IMR-90 (cell line): ENCODE data around the gene DRD3. TPM values are rescaled to one million over a fixed set of nuclear protein-coding genes. Genes with fewer than 3 reads are reported as not detected.

Experiments
- ATAC-seq: fragments of 200-7000 bp; cut with Tn5 transposase; 2 replicates; pipeline ENCODE4 v1.9.1; 2020; ENCODE audit warnings: low read depth, mild to moderate bottlenecking, moderate library complexity
- BruUV-seq: library from RNA; stranded (reverse); fragments of 400-500 nt; replicated peaks from 2 replicates; lab custom pipeline; 2021; lab: Mats Ljungman, UMichigan
- CTCF ChIA-PET: fragments of 300-600 bp; formaldehyde crosslinking; extraction: SDS; loops from one replicate; lab custom pipeline; 2021; ENCODE audit warnings: antibody characterized with exemption; lab: Yijun Ruan, JAX
- POLR2A ChIA-PET: fragments of 300-600 bp; sonication (Branson Sonifier 250); formaldehyde crosslinking; loops from one replicate; lab custom pipeline; 2022; ENCODE audit warnings: antibody characterized with exemption; ENCODE audit not compliant: unreplicated experiment; lab: Charles Lee
- DNase-seq: peaks from one replicate; pipeline ENCODE4 v3.0.0; 2013
- H2AFZ ChIP-seq: replicated peaks from 2 replicates; pipeline ENCODE3; 2013; ENCODE audit warnings: low read length, mild to moderate bottlenecking; ENCODE audit not compliant: poor library complexity
- H2AK5ac ChIP-seq: 2 replicates; pipeline ENCODE4 v1.6.1; 2013; ENCODE audit warnings: low read depth, low read length, inconsistent platforms
- H2AK9ac ChIP-seq: replicated peaks from 2 replicates; pipeline ENCODE3; 2013; ENCODE audit warnings: mild to moderate bottlenecking, low read depth, low read length, moderate library complexity; ENCODE audit not compliant: poor library complexity
- H2BK120ac ChIP-seq: 2 replicates; pipeline ENCODE4 v1.6.1; 2013; ENCODE audit warnings: low read depth, low read length, inconsistent platforms
- H2BK15ac ChIP-seq: 3 replicates; pipeline ENCODE4 v1.6.1; 2013; ENCODE audit warnings: low read depth, low read length, inconsistent platforms
- H2BK20ac ChIP-seq: 2 replicates; pipeline ENCODE4 v1.6.1; 2013; ENCODE audit warnings: low read depth, mild to moderate bottlenecking, inconsistent platforms, low read length, moderate library complexity
- H2BK5ac ChIP-seq: 2 replicates; pipeline ENCODE4 v1.6.1; 2013; ENCODE audit warnings: mild to moderate bottlenecking, low read depth, low read length, inconsistent platforms; ENCODE audit not compliant: poor library complexity, severe bottlenecking
- H3K14ac ChIP-seq: replicated peaks from 2 replicates; pipeline ENCODE4 v1.6.1; 2013; ENCODE audit warnings: low read depth, low read length, inconsistent platforms
- H3K18ac ChIP-seq: 2 replicates; pipeline ENCODE4 v1.6.1; 2013; ENCODE audit warnings: low read depth, low read length, control low read depth
- H3K23ac ChIP-seq: 2 replicates; pipeline ENCODE4 v1.6.1; 2013; ENCODE audit warnings: low read depth, low read length, inconsistent platforms
- H3K27ac ChIP-seq: 2 replicates; pipeline ENCODE4 v1.5.1; 2013; ENCODE audit warnings: mild to moderate bottlenecking, control low read depth, low read length; ENCODE audit not compliant: insufficient read depth
- H3K27me3 ChIP-seq: 2 replicates; pipeline ENCODE4 v1.6.1; 2013; ENCODE audit warnings: low read length; ENCODE audit not compliant: control insufficient read depth, insufficient read depth
- H3K36me3 ChIP-seq: 2 replicates; pipeline ENCODE4 v1.6.1; 2013; ENCODE audit warnings: low read length, mixed read lengths; ENCODE audit not compliant: control insufficient read depth, insufficient read depth
- H3K4ac ChIP-seq: 2 replicates; pipeline ENCODE4 v1.6.1; 2013; ENCODE audit warnings: low read depth, low read length, inconsistent platforms
- H3K4me1 ChIP-seq: 2 replicates; pipeline ENCODE4 v1.6.1; 2013; ENCODE audit warnings: low read length, mixed read lengths; ENCODE audit not compliant: control insufficient read depth, insufficient read depth
- H3K4me2 ChIP-seq: 2 replicates; pipeline ENCODE4 v1.6.1; 2013; ENCODE audit warnings: low read depth, mild to moderate bottlenecking, control low read depth, low read length, moderate library complexity
- H3K4me3 ChIP-seq: 2 replicates; pipeline ENCODE4 v1.5.1; 2013; ENCODE audit warnings: low read depth, mild to moderate bottlenecking, control low read depth, low read length, moderate library complexity; ENCODE audit not compliant: insufficient read depth
- H3K56ac ChIP-seq: 2 replicates; pipeline ENCODE4 v1.6.1; 2013; ENCODE audit warnings: low read length, inconsistent platforms; ENCODE audit not compliant: insufficient read depth; ENCODE audit errors: extremely low read depth
- H3K79me1 ChIP-seq, 2 experiments: 2 replicates each; pipeline ENCODE4 v1.6.1; 2013; ENCODE audit warnings: low read length in 2 of 2, inconsistent platforms in 1 of 2, low read depth in 1 of 2
- H3K9ac ChIP-seq: 2 replicates; pipeline ENCODE4 v1.6.1; 2013; ENCODE audit warnings: low read depth, low read length, control low read depth
- H3K9me1 ChIP-seq: 2 replicates; pipeline ENCODE4 v1.6.1; 2013; ENCODE audit warnings: low read length, inconsistent platforms; ENCODE audit not compliant: insufficient read depth
- H3K9me3 ChIP-seq: 2 replicates; pipeline ENCODE4 v1.6.1; 2013; ENCODE audit warnings: low read length; ENCODE audit not compliant: control insufficient read depth, insufficient read depth
- H4K20me1 ChIP-seq: 2 replicates; pipeline ENCODE4 v1.6.1; 2013; ENCODE audit warnings: low read length, inconsistent platforms; ENCODE audit not compliant: insufficient read depth
- H4K5ac ChIP-seq: 2 replicates; pipeline ENCODE4 v1.6.1; 2013; ENCODE audit warnings: mild to moderate bottlenecking, low read depth, low read length, control low read depth
- H4K8ac ChIP-seq, 2 experiments: 2 replicates each; pipeline ENCODE4 v1.6.1; 2013; ENCODE audit warnings: low read depth in 2 of 2, low read length in 2 of 2, control low read depth in 1 of 2, inconsistent platforms in 1 of 2
- H4K91ac ChIP-seq: 2 replicates; pipeline ENCODE4 v1.6.1; 2013; ENCODE audit warnings: low read depth, low read length, inconsistent platforms; ENCODE audit not compliant: insufficient read depth
- BHLHE40 ChIP-seq: fragments of 150-350 bp; IDR thresholded peaks from 2 replicates; pipeline ENCODE4 v1.6.1; 2016; ENCODE audit warnings: mild to moderate bottlenecking, low read depth, low read length
- CEBPB ChIP-seq: IDR thresholded peaks from 2 replicates; pipeline ENCODE4 v1.6.1; 2012; ENCODE audit warnings: low read depth, low read length, improper control_type of control experiment
- CHD1 ChIP-seq: IDR thresholded peaks from 2 replicates; pipeline ENCODE4 v1.6.1; 2012; ENCODE audit warnings: low read depth, low read length, improper control_type of control experiment
- CTCF ChIP-seq: conservative IDR thresholded peaks from 2 replicates; pipeline ENCODE4 v1.5.1; 2012; ENCODE audit warnings: mild to moderate bottlenecking, low read depth, low read length, improper control_type of control experiment
- ELK1 ChIP-seq: fragments of 150-350 bp; IDR thresholded peaks from 2 replicates; pipeline ENCODE4 v1.6.1; 2016; ENCODE audit warnings: low read depth, mild to moderate bottlenecking, low read length, moderate library complexity, borderline replicate concordance
- FOS ChIP-seq: fragments of 150-350 bp; IDR thresholded peaks from 2 replicates; pipeline ENCODE4 v1.6.1; 2016; ENCODE audit warnings: low read depth, low read length
- MAFK ChIP-seq: IDR thresholded peaks from 2 replicates; pipeline ENCODE4 v1.6.1; 2012; ENCODE audit warnings: low read depth, low read length, improper control_type of control experiment
- MAZ ChIP-seq: IDR thresholded peaks from 2 replicates; pipeline ENCODE4 v1.6.1; 2012; ENCODE audit warnings: low read depth, mild to moderate bottlenecking, low read length, improper control_type of control experiment, moderate library complexity, borderline replicate concordance
- MXI1 ChIP-seq: IDR thresholded peaks from 2 replicates; pipeline ENCODE4 v1.6.1; 2012; ENCODE audit warnings: low read depth, mild to moderate bottlenecking, low read length, moderate library complexity, borderline replicate concordance
- NFE2L2 ChIP-seq: fragments of 150-350 bp; IDR thresholded peaks from 2 replicates; pipeline ENCODE4 v1.6.1; 2016; ENCODE audit warnings: low read depth, mild to moderate bottlenecking, low read length
- POLR2A ChIP-seq: IDR thresholded peaks from 2 replicates; pipeline ENCODE4 v1.6.1; 2012; ENCODE audit warnings: mild to moderate bottlenecking, low read depth, low read length
- RAD21 ChIP-seq: IDR thresholded peaks from 2 replicates; pipeline ENCODE4 v1.6.1; 2012; ENCODE audit warnings: low read length, improper control_type of control experiment
- RCOR1 ChIP-seq: IDR thresholded peaks from 2 replicates; pipeline ENCODE4 v1.6.1; 2012; ENCODE audit warnings: mild to moderate bottlenecking, low read length, improper control_type of control experiment; ENCODE audit not compliant: insufficient replicate concordance
- RFX5 ChIP-seq: IDR thresholded peaks from 2 replicates; pipeline ENCODE4 v1.8.0; 2012; ENCODE audit warnings: low read depth, mild to moderate bottlenecking, low read length, moderate library complexity
- SMC3 ChIP-seq: fragments of 150-350 bp; IDR thresholded peaks from 2 replicates; pipeline ENCODE4 v1.6.1; 2016; ENCODE audit warnings: low read depth, mild to moderate bottlenecking, antibody characterized with exemption, low read length, moderate library complexity
- USF2 ChIP-seq: fragments of 150-350 bp; IDR thresholded peaks from 2 replicates; pipeline ENCODE4 v1.6.1; 2017; ENCODE audit warnings: mild to moderate bottlenecking, antibody characterized with exemption, low read length, low read depth
- WGBS, 2 experiments: methylation state at CpG; one replicate each; pipeline versions ENCODE4 v1.1.5 to v1.1.7; 2013; ENCODE audit warnings: missing lambda C conversion rate in 2 of 2; ENCODE audit not compliant: insufficient read length in 1 of 2; ENCODE audit errors: extremely low coverage in 2 of 2; 5-methylcytosine and 5-hydroxymethylcytosine counted together
- dilution Hi-C: fragments of 300-500 bp; cut with HindIII; formaldehyde crosslinking; loops from one replicate; pipeline ENCODE4 v1.14.3; 2018; ENCODE audit warnings: low sequenced_read_pairs; ENCODE audit not compliant: unreplicated experiment
- in situ Hi-C: fragments of 300-500 bp; cut with MboI; formaldehyde crosslinking; loops from 3 replicates; pipeline ENCODE4 v1.14.3; 2019; ENCODE audit warnings: low sequenced_read_pairs, inconsistent platforms, mixed read lengths
- intact Hi-C: fragments of 100-400 bp; cut with micrococcal nuclease; formaldehyde crosslinking; loops from 2 replicates; pipeline ENCODE4 v1.10.0; 2022
- polyA plus RNA-seq, 3 experiments: library from polyadenylated mRNA; depleted of rRNA; stranded (reverse); fragments of >200 nt; gene quantifications; 2 replicates each; pipeline ENCODE4 v1.2.3, GENCODE V29; 2012; ENCODE audit warnings: low replicate concordance in 1 of 3
- total RNA-seq: library from RNA; depleted of rRNA; stranded (reverse); fragments of >200 nt; gene quantifications from 2 replicates; pipeline ENCODE4 v1.2.3, GENCODE V29; 2012

The DRD3 gene
- total and polyA plus RNA-seq, 2 of the 4 experiments (the other 2 are of a cell fraction) = not detected

- H2AK5ac ChIP-seq = no peak overlapping the region
- ChIA-PET POLR2A (no interaction called here), CTCF (no interaction called here)
- TF ChIP-seq SMC3 = no peak
- no peak for TF ChIP-seq FOS
- no peak for TF ChIP-seq MXI1
- TF ChIP-seq RCOR1 = no peak
- no peak for TF ChIP-seq ELK1
- TF ChIP-seq BHLHE40 = no peak
- no peak for TF ChIP-seq POLR2A
- no peak for TF ChIP-seq RFX5
- no peak for TF ChIP-seq MAZ
- TF ChIP-seq USF2 = no peak
- TF ChIP-seq NFE2L2 = no peak
- no peak for TF ChIP-seq MAFK
- no peak for TF ChIP-seq CTCF
- TF ChIP-seq CEBPB = no peak
- no peak for TF ChIP-seq RAD21
- TF ChIP-seq CHD1 = no peak
- no peak overlapping the region for H2BK120ac ChIP-seq
- no peak for DNase-seq
- ATAC-seq = no peak
- H2AFZ ChIP-seq = no peak overlapping the region
- no peak overlapping the region for H3K9ac ChIP-seq
- H3K4me2 ChIP-seq = no peak overlapping the region
- no peaks in the 10 kb centered on the region for H3K9me1 ChIP-seq
- no peak overlapping the region for H3K14ac ChIP-seq
- no peak overlapping the region for H4K8ac ChIP-seq
- no peak overlapping the region for H3K27ac ChIP-seq
- peaks cover 17% of the 10 kb centered on the region for H3K27me3 ChIP-seq
- H3K18ac ChIP-seq = no peak overlapping the region
- in situ Hi-C loops (no loop called here), dilution Hi-C loops (no loop called here), intact Hi-C loops (no loop called here)
- H3K4me3 ChIP-seq = no peak overlapping the region
- H2BK15ac ChIP-seq = no peak overlapping the region
- H4K91ac ChIP-seq = no peak overlapping the region
- H3K79me1 ChIP-seq = no peaks in the 10 kb centered on the region
- H3K23ac ChIP-seq = no peak overlapping the region
- BruUV-seq = no TSS peak
- H2AK9ac ChIP-seq = no peak overlapping the region
- no CpG with 5 or more reads among the region's 3 CpGs for WGBS, 2 experiments
- H2BK20ac ChIP-seq = no peak overlapping the region
- no peak overlapping the region for H3K56ac ChIP-seq
- no peak overlapping the region for H4K5ac ChIP-seq
- H3K9me3 ChIP-seq = peaks cover 4% of the 10 kb centered on the region
- H3K4me1 ChIP-seq = no peaks in the 10 kb centered on the region
- no peak overlapping the region for H2BK5ac ChIP-seq
- H3K4ac ChIP-seq = no peak overlapping the region
- no peaks in the 10 kb centered on the region for H4K20me1 ChIP-seq
- no peaks in the 10 kb centered on the region for H3K36me3 ChIP-seq
Observed at GRCh38 chr3:114223143-114223542, 44.3 kb upstream of the DRD3 start.
